GM21515 (cell line): ENCODE results near the gene SH3D19.
"Not testable (repeated sequence)": the region's sequence is repeated elsewhere in the genome, so short reads cannot be mapped to it uniquely, and the experiment has no call there.

Experiments used
- ATAC-seq: cut with Tn5 transposase; IDR thresholded peaks from one replicate; pipeline ENCODE4 v1.9.1; 2021; ENCODE audit not compliant: unreplicated experiment

SH3D19 gene

DNA sequence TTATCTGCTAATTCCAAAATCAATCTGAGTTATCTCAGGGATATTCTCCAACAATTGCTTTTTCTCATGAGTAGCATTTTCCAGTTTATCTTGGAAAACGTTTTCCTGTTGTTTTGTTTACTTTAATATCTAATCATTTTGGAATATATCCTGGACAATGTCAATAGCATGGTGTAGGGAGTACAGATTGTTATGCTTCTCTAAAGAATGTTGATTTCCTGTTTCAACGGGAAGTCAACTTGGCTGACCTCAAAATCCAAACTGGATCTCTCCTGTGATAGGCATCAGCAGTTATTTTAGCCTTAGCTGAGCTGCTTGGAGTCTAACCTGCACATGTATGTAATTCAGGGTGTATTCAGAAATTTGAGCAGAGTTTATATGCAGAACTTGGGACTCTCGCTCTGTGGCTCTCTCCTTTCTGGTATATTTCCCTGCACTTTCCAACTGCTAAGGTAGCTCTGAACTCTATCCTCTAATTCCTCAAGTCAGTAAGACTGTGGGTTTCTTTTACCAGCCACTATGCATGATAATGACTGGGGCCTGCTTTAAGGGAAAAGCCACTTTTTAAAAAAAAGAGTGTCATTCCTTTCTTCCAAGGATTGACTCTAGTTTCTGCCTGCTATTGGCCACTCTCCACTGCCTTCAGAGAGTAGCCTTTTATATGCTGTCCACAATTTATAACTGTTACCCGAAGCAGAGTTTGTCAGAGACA is 40.7 kb downstream of the SH3D19 start:
- no peak for ATAC-seq

GRCh38 chr4:151276787-151277562 is 48.4 kb downstream of the SH3D19 start, which contains the start of gene PRSS48:
PRSS48 (plus strand) TSS chr4:151277161; CDS start chr4:151277173, 12 bp downstream.
- no peak for ATAC-seq

DNA sequence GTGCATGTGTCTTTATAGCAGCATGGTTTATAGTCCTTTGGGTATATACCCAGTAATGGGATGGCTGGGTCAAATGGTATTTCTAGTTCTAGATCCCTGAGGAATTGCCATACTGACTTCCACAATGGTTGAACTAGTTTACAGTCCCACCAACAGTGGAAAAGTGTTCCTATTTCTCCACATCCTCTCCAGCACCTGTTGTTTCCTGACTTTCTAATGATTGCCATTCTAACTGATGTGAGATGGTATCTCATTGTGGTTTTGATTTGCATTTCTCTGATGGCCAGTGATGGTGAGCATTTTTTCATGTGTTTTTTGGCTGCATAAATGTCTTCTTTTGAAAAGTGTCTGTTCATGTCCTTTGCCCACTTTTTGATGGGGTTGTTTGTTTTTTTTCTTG is 56.5 kb downstream of the SH3D19 start:
- ATAC-seq = not testable (repeated sequence)

DNA sequence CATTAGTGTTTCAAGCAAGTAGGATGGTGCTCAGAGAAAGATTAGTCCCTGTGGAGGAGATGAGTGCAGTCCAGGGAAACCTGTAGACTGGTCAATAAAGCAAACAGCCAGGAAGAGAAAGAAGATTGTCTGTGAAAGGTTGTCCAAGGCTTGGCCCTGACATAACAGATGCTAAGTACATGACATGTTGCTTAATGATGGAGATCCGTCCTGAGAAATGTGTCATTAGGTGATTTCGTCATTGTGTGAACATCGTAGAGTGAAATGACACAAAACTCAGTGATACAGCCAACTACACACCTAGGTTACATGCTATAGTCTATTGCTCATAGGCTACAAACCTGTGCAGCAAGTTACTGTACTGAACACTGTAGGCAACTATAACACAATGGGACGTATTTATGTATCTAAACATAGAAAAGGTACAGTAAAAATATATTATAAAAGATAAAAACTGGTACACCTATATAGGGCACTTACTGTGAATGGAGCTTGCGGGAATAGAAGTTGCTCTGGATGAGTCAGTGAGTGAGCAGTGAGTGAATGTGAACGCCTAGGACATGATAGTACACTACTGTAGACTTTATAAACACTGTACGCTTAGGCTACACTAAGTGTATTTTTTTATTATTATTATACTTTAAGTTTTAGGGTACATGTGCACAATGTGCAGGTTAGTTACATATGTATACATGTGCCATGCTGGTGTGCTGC is 57.4 kb downstream of the SH3D19 start:
- ATAC-seq = no peak

DNA sequence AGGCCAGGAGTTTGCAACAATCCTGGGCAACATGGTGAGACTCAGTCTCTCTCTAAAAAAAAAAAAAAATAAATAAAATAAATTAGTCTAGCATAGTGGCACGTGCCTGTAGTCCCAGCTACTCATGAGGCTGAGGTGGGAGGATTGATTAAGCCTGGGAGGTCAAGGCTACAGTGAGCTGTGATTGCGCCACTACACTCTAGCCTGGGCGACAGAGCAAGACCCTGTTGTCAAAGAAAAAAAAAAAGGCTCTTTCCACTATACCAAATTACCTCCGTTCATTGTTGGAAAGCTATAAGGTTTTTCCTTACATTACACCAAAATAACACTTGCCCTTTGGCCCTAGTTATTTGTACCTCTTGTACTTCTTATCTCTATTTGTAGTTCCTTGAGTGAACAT is 58.3 kb downstream of the SH3D19 start:
- ATAC-seq = no peak

DNA sequence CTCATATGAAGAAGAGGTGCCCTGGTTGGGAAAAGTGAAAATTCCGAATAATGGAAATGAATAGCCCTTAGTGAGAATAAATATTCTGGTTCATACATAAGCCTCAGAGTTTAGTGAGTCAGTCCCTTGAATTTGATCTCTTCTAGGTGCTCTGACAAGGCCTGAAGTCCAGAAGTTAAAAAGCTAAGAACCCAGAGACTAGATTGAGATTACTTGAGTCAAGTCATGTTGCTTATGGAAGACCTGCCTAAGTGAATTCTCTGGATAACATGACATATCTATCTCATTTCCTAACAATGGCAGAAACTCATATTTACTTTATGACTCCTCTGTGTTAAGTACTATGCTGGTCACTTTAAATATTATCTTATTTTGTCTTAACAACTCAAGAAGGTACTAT is 58.9 kb downstream of the SH3D19 start:
- no peak for ATAC-seq

- no peak for ATAC-seq
These were observed 62.0 kb downstream of the SH3D19 start for GRCh38 chr4:151263455-151263854.

DNA sequence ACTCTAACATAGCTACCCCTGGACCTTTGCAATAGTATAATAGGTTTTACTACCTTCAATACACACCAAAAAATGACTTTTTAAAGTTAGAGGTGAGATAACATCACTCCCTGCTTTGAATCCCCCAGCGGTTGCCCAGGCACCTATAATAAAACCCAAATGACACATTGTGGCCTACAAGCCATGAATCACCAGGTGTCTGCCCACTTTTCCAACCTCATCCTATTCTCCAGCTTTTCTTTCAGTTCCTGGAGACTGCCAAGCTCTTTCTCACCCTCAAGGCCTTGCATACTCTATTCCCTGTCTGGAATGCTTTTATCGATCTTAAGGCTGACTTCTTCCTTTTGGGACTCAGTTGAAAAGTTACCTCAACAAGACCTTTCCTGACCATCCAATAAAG is 64.9 kb downstream of the SH3D19 start:
- no peak for ATAC-seq

GRCh38 chr4:151259752-151260151 is 65.7 kb downstream of the SH3D19 start:
- no peak for ATAC-seq

- ATAC-seq = no peak
These were observed 67.7 kb downstream of the SH3D19 start for GRCh38 chr4:151257704-151258103.

- no peak for ATAC-seq
These were observed 69.3 kb downstream of the SH3D19 start for GRCh38 chr4:151256134-151256533.

GRCh38 chr4:151255680-151256079 is 69.7 kb downstream of the SH3D19 start:
- not testable (repeated sequence) for ATAC-seq

DNA sequence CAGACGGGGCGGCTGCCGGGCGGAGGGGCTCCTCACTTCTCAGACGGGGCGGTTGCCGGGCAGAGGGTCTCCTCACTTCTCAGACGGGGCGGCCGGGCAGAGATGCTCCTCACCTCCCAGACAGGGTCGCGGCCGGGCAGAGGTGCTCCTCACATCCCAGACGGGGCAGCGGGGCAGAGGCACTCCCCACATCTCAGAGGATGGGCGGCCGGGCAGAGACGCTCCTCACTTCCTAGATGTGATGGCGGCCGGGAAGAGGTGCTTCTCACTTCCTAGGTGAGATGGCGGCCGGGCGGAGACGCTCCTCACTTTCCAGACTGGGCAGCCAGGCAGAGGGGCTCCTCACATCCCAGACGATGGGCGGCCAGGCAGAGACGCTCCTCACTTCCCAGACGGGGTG is 70.2 kb downstream of the SH3D19 start:
- ATAC-seq = not testable (repeated sequence)

- ATAC-seq = no peak
These were observed 73.7 kb downstream of the SH3D19 start for GRCh38 chr4:151251603-151252304.

GRCh38 chr4:151250706-151251105 is 74.7 kb downstream of the SH3D19 start:
- no peak for ATAC-seq

GRCh38 chr4:151248519-151248918 is 76.9 kb downstream of the SH3D19 start:
- no peak for ATAC-seq

GRCh38 chr4:151247395-151247794 is 78.0 kb downstream of the SH3D19 start:
- ATAC-seq = no peak

DNA sequence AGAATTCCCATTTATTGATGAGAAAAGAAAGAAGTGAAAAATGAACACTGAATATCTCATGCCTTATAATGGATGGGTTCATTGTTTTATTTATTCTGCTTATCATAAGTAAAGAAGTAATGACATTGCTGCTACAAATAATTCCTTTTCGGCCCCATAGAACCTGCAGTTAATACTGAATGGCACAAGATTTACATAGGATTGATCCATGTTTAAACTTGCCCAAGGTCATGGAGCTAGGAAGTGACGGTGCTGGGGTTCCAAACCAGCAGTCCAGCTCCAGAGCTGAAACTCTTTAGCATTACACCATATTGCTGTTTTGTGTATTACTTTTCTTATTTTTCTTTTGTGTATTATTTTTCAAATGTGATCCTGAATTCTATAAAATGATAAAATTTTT is 78.7 kb downstream of the SH3D19 start:
- ATAC-seq = no peak

GRCh38 chr4:151242305-151242704 is 83.1 kb downstream of the SH3D19 start:
- no peak for ATAC-seq

DNA sequence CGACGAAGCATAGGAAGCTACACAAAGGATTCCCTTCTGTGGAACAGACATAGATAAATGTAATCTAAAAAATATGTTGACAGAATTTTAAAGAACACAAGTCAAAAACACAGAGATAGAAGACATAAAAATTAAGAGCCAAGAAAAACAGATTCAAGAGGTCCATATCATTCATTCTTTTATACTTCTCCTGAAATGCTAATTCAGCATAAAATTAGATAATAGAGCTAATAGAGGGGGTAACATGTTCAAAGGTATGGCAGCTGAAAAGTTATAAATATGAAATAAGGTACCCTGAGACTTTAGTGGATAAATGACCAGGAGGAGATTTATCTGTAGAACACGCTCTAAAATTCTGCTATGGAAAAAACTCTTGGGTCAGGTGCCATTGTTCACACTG is 85.8 kb downstream of the SH3D19 start:
- no peak for ATAC-seq

DNA sequence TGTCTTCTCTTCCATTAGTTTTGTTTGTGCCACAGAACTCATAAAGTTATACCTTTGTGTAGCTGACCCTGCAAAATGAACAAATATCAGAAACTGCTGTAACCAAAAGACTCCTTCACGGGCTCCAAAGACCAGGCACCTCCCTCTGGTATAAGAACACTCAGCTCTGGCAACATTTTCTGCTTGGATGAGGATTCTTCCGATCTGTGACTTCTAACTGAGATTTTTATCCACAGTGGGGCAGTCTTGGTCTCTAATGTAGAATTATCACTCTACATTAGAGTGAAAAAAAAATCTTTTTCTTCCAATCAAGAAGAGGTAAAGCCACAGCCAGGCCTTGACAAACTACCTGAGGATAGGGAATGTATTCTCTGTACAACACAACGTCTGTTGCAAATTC is 86.9 kb downstream of the SH3D19 start:
- ATAC-seq = no peak
